NCI-H524 treated with DMSO at 0.1 percent for 48 hours (cell line): ENCODE data around the gene TRHDE.

Source experiments
- DNase-seq: peaks from one replicate; lab custom pipeline; 2025; lab: John Stamatoyannopoulos, UW

Gene TRHDE

GRCh38 chr12:72273851-72274351, 1.7 kb downstream of the TRHDE start:
- no peak for DNase-seq

- DNase-seq: no peak
These were observed 2.8 kb downstream of the TRHDE start for GRCh38 chr12:72274931-72275330.

DNA sequence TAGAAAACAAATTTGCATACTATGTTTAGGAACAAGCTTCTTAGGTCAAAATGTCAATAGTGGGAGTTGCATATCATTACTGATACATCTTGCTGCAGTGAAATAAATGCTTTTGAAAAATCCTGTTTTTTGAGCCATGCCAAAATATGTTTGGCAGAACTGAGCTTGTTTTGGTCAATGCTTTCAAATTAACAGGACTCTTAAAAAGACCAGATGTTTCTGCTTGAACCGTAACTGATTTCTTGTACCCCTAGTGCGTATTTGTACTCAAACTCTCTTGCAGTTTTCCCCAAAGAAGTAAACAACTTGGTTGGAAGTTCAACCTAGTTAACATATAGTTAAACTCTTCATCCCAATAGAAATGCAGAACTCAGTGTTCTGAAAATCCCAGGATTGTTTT, 3.4 kb downstream of the TRHDE start:
- no peak for DNase-seq

GRCh38 chr12:72276181-72276805, 4.1 kb downstream of the TRHDE start:
- DNase-seq: no peak

- DNase-seq: no peak
These were observed 5.2 kb downstream of the TRHDE start for GRCh38 chr12:72277415-72277814.

- no peak for DNase-seq
These were observed 6.7 kb downstream of the TRHDE start for GRCh38 chr12:72278894-72279293.

GRCh38 chr12:72281126-72281525, 9.0 kb downstream of the TRHDE start:
- no peak for DNase-seq

GRCh38 chr12:72282721-72283120, 10.6 kb downstream of the TRHDE start:
- no peak for DNase-seq

DNA sequence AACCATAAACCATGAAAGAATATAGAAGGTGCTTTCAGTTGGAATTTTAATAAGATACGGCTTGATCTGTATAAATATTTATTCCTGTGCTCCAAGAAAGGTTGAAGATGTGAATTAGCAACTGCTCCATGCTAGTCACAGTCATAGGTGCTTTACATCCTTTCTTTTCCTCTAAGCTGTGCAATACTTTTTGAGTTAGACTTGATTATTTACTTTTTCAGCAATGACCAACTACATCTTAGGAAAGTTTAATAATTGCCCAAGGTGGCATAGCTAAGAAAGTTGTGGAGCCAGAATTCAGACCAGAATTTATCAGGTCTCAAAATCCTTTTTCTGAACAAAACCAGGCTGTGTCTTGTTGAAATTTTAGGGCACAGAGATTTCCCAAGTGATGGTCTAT, 13.7 kb downstream of the TRHDE start:
- DNase-seq: no peak

DNA sequence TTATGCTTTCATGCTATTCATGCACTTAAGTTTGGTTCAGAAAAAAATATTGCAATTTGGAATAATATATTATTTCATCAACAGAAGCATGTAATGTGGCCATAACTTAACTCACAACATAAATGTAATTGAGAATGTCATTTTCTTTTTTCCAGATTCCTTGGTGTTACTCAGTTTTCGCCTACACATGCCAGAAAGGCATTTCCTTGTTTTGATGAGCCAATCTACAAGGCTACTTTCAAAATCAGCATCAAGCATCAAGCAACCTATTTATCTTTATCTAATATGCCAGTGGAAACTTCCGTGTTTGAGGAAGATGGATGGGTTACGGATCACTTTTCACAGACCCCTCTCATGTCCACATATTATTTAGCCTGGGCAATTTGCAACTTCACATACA, 14.4 kb downstream of the TRHDE start:
- DNase-seq: no peak

DNA sequence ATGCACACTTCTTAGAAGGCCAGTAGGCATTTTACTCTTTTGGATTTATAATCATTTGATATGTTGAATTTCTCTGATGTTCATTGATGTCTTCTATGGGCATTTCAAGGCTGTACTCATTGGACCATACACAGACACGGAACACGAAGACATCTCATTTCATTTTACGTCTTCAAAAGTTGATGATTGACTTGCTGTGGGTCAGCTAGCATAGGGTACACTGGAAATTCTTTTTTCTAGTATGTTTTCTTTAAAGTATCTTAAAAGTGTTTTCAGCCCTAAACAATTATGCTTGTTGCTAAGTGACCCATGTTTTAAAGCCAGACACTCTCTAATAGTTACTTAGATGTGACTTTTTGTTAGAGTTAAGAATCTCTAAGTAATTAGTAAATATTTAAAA, 16.3 kb downstream of the TRHDE start:
- no peak for DNase-seq

- DNase-seq: no peak
These were observed 16.7 kb downstream of the TRHDE start for GRCh38 chr12:72288911-72289310.

- DNase-seq: no peak
These were observed 17.5 kb downstream of the TRHDE start for GRCh38 chr12:72289633-72290032.

GRCh38 chr12:72291175-72291574, 19.0 kb downstream of the TRHDE start:
- DNase-seq: no peak

DNA sequence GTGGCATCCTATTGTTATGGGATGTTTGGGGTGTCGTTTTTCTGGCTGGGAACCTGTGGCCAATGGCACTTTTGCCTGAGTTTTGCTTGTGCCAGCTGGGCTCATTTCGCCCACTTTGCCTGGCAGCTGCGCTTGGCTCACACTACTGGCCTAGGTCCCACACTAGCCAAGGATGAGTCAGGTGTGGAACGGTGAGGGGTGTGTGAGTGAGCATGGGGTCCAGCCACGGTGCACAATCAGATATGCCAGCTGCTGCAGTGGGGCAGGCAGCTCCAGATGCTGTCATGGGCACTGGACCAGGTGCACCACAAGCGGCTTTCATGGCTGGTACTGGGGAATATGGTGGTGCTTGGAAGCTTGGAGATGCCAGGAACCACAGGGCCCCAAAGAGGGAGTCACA, 21.5 kb downstream of the TRHDE start:
- no peak for DNase-seq

GRCh38 chr12:72295101-72295500, 22.9 kb downstream of the TRHDE start:
- DNase-seq: no peak

DNA sequence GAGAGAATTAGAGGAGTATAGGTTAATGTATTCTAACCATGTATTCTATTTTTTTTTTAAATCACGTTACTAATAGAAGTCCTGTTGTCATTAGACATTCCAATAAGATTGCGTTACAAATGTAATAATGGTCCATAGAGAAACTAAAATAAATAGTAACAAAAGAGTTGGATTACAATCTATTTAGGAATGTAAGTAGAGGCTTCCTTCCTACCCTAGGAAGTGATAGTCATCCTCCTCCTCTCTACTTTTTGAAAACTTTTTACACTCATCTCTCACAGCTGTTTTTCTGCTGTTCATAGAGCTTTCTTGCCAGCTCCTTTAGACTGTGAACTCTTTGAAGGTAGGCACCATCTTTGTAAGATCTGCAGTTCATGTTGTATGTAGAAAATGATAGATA, 23.6 kb downstream of the TRHDE start:
- DNase-seq: no peak

GRCh38 chr12:72296389-72296788, 24.2 kb downstream of the TRHDE start:
- DNase-seq: no peak

DNA sequence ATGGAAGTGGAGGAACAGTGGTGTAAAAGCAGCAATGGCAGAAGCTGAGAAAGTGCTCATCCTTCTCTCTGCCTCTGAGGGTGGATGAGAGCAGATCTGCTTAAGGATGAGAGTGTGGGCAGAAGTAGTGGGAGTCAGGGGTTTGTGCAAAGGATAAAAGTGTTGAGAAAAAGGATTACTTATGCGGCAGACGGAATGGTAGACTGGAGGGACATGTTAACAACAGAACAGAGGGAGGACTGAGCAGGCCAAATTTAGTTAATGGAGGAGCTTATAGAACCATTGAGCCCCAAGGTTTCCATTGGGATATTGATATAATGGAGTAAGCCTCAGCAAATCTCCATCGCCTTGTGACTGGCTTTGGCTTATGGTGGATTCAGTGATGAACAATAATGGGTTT, 25.5 kb downstream of the TRHDE start:
- no peak for DNase-seq

DNA sequence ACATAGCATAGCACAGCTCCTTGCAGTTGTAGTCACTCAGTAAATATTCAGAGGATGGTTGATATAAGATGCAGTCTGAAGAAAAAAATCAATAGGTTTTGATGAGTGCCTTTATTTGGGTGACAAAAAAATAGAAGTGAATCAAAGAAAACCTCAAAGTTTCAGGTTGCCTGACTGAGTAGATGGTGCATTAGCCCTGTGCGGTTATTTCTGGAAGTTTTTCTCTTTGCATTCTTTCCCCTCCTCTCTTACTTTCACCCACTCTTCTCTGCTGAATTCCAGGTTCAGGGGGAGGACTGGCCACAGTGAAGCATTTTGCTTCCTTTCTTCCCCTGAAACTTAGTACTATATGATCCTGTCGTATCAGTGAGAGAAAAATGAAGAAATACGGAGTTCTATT, 28.6 kb downstream of the TRHDE start:
- no peak for DNase-seq

- DNase-seq: no peak
These were observed 32.6 kb downstream of the TRHDE start for GRCh38 chr12:72304751-72305150.

DNA sequence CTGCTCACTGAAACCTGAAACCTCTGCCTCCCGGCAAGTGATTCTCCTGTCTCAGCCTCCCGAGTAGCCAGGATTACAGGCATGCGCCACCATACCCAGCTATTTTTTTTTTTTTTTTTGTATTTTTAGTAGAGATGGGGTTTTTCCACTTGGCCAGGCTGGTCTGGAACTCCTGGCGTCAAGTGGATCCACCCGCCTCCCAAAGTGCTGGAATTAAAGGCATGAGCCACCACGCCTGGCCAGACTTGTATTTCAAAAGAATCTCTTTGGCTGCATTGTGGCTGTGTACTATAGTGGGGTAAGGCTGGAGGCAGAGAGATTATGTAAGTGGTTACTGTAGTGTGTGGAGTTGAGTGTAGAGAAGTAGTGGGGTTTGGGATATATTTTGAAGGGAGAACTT, 35.1 kb downstream of the TRHDE start:
- no peak for DNase-seq

DNA sequence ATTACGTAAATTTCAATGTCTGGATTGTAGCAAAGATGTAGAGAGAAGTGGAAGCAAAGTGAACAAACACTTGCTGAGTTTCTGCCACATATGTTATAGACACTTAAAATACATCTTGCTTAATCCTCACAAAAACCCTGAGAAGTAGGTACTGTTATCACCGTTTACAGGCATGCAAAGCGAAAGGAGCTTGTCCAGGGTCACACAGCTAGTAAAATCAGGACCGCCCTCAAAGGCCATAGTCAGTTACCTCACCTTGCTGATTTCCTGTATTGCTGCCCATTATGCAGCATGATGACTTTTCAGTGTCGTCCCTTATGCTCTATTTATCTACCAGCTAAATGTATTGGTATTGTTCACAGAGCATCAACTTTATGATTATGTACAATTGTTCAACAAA, 39.8 kb downstream of the TRHDE start:
- no peak for DNase-seq

DNA sequence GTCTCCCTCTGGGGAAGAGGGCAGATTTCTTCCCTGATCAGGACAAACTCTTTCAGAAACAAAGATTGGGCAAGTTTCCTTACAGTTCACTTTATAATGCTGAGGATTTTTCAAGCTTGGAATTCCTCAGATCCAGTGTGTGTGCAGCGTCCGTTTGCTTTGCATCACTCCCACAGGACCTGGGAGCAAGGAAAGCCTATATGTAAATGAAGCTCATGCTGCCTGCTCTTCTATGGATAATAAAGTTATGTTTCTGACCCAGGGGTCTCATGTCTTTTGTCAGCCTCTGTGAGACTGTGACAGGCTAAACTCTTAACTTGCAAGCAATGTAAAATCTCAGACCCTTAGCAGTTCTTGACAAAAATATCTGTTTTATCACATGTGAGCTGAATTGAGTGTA, 41.6 kb downstream of the TRHDE start:
- no peak for DNase-seq

DNA sequence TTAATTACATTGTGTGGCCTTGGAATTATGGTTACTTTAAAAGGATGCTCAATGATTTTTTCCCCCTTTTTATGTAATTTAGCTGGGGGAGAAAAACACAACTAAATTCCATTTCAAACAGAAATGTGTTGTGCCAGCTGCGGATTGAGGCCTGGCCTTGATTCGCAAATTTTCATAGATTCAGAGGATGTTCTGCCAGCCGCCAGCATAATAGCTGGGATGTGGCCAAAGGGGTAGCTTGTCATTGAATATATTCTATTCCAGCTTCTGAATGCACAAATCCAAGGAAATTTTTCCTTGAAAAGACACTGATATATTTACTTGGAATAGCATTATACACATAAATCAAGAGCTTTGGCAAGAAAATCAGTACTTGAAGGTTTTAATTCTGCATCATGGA, 43.7 kb downstream of the TRHDE start:
- DNase-seq: no peak
